Gastrocnemius medialis (tissue), 4 donors: ENCODE measurements around the gene BPGM. TPM values are rescaled to one million over a fixed set of nuclear protein-coding genes. Genes with fewer than 3 reads are reported as not detected.
A peak's percentile ranks its signal among the peaks of the same experiment; 100 is the strongest.

ENCODE experiments used
- ATAC-seq, 2 donors: fragments of 150-250 bp; one replicate each; pipeline ENCODE4 v1.9.1; 2016
- DNase-seq, 2 donors: peaks; one replicate each; pipeline ENCODE4 v3.0.0-alpha.2; 2019
- H3K27ac ChIP-seq, 4 donors: fragments of 200-600 bp; sonication (generic); 1 replicate in 1 of 4; 2 replicates in 3 of 4; pipeline ENCODE4 v1.5.1; 2016 to 2018; ENCODE audit warnings: mild to moderate bottlenecking in 2 of 4, moderate library complexity in 1 of 4
- H3K27me3 ChIP-seq, 3 donors: fragments of 200-600 bp; sonication (generic) in 2 of 3; 1 replicate in 1 of 3; 2 replicates in 2 of 3; pipeline versions ENCODE4 v1.5.1 to v1.6.0; 2016 to 2019; ENCODE audit warnings: mild to moderate bottlenecking in 1 of 3, moderate library complexity in 1 of 3
- H3K36me3 ChIP-seq, 2 donors: fragments of 200-600 bp; sonication (generic) in 1 of 2; one replicate each; pipeline ENCODE4 v1.5.1; 2017 to 2018
- H3K4me1 ChIP-seq, 2 donors: fragments of 200-600 bp; sonication (generic) in 1 of 2; one replicate each; pipeline ENCODE4 v1.5.1; 2016 to 2017; ENCODE audit warnings: mild to moderate bottlenecking in 2 of 2
- H3K4me3 ChIP-seq, 4 donors: fragments of 200-600 bp; sonication (generic) in 3 of 4; 1 replicate in 1 of 4; 2 replicates in 3 of 4; pipeline ENCODE4 v1.5.1; 2016 to 2019; ENCODE audit warnings: mild to moderate bottlenecking in 2 of 4
- H3K9me3 ChIP-seq, 3 donors: fragments of 200-600 bp; sonication (generic) in 2 of 3; 1 replicate in 1 of 3; 2 replicates in 2 of 3; pipeline ENCODE4 v1.5.1; 2016 to 2019
- POLR2A ChIP-seq, 2 donors: fragments of 450-650 bp; IDR thresholded peaks; one replicate each; pipeline ENCODE4 v1.6.1; 2017; ENCODE audit warnings: antibody characterized with exemption in 2 of 2, mild to moderate bottlenecking in 2 of 2, moderate library complexity in 2 of 2
- in situ Hi-C, 4 donors: fragments of 200-750 bp; cut with MboI; loops; one replicate each; pipeline versions ENCODE4 v1.15.0 to v1.8.0; 2017; ENCODE audit warnings: low sequenced_read_pairs in 4 of 4
- intact Hi-C: fragments of 100-400 bp; cut with DNase I; formaldehyde crosslinking; loops from one replicate; pipeline ENCODE4 v1.15.1; 2023; ENCODE audit warnings: low total_unique reads
- total RNA-seq, 4 donors: library from RNA; depleted of rRNA; stranded (reverse); fragments of >200 nt; gene quantifications; one replicate each; pipeline versions ENCODE4 v1.1.0 to v1.2.3, GENCODE V29; 2016
- TF ChIP-seq, protein P1 (sequence below), 5 experiments: fragments of 450-650 bp in 3 of 5; fragments of 200-600 bp in 2 of 5; sonication (generic) in 2 of 5; IDR thresholded peaks in 4 of 5; conservative IDR thresholded peaks in 1 of 5; 1 replicate in 4 of 5; 2 replicates in 1 of 5; pipeline ENCODE4 v1.5.1; 2016 to 2019; ENCODE audit warnings: antibody characterized with exemption in 5 of 5, mild to moderate bottlenecking in 3 of 5, moderate library complexity in 3 of 5

The BPGM gene
- total RNA-seq, 4 donors from 2014 or later = 11.3 to 24.5 (median 13.6) TPM

GRCh38 chr7:134645935-134646334 is 718 bp upstream of the BPGM start:
- intact Hi-C loops = loop anchor here (1.0 to 10.0 kb wide), 5 partner anchors 99 to 909 kb away; partner anchors contain the start of genes AKR1B1, AKR1B15, NUP205 and WDR91
- Histone ChIP-seq H3K27ac (peak overlapping the region; percentile 76 to 89 (median 85)), H3K4me1 (peaks cover 17 to 20% of the 10 kb centered on the region in 2 donors), H3K27me3 (no peaks in the 10 kb centered on the region), H3K9me3 (no peaks in the 10 kb centered on the region), H3K4me3 (peak overlapping the region; percentile 60 to 85 (median 72)), H3K36me3 (no peaks in the 10 kb centered on the region)
- in situ Hi-C loops = no loop called here
- TF ChIP-seq POLR2A (IDR thresholded peaks at IDR 0.05) = no peak
- TF ChIP-seq, protein P1, sequence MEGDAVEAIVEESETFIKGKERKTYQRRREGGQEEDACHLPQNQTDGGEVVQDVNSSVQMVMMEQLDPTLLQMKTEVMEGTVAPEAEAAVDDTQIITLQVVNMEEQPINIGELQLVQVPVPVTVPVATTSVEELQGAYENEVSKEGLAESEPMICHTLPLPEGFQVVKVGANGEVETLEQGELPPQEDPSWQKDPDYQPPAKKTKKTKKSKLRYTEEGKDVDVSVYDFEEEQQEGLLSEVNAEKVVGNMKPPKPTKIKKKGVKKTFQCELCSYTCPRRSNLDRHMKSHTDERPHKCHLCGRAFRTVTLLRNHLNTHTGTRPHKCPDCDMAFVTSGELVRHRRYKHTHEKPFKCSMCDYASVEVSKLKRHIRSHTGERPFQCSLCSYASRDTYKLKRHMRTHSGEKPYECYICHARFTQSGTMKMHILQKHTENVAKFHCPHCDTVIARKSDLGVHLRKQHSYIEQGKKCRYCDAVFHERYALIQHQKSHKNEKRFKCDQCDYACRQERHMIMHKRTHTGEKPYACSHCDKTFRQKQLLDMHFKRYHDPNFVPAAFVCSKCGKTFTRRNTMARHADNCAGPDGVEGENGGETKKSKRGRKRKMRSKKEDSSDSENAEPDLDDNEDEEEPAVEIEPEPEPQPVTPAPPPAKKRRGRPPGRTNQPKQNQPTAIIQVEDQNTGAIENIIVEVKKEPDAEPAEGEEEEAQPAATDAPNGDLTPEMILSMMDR (IDR thresholded peaks at IDR 0.05 in 4 of 5, conservative IDR thresholded peaks at IDR 0.05 in 1 of 5) = no peak
- no peak for ATAC-seq
- DNase-seq = no peak

DNA sequence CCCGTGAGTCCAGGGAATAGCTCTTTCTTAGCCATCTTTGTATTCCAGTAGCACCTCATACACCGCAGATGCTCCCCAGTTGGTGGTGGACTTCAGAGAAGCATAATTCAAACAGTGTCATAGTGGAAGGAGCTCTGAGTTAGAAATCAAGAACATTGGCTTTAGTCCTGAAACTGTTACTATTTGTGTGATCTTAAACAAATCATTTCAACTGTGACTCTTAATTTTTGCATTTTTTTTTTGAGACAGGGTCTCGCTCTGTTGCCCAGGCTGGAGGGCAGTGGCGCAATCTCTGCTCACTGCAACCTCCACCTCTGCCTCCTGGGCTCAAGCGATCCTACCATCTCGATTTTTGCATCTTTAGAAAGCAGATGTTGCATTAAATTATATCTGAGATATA is 1.8 kb downstream of the BPGM start:
- no peak for DNase-seq
- H3K27me3 ChIP-seq = no peaks in the 10 kb centered on the region
- H3K27ac ChIP-seq = no peak overlapping the region
- H3K4me1 ChIP-seq = peaks cover 17 to 20% of the 10 kb centered on the region in 2 donors
- ATAC-seq = no peak
- no peak overlapping the region for H3K4me3 ChIP-seq
- no peaks in the 10 kb centered on the region for H3K9me3 ChIP-seq
- no peaks in the 10 kb centered on the region for H3K36me3 ChIP-seq
- in situ Hi-C loops = no loop called here
- TF ChIP-seq POLR2A (IDR thresholded peaks at IDR 0.05) = no peak
- TF ChIP-seq, protein P1 (IDR thresholded peaks at IDR 0.05 in 4 of 5, conservative IDR thresholded peaks at IDR 0.05 in 1 of 5) = no peak
- intact Hi-C loops = loop anchor here (5.0 to 10.0 kb wide), 2 partner anchors 101 to 906 kb away; partner anchors contain the start of genes AKR1B15 and NUP205

DNA sequence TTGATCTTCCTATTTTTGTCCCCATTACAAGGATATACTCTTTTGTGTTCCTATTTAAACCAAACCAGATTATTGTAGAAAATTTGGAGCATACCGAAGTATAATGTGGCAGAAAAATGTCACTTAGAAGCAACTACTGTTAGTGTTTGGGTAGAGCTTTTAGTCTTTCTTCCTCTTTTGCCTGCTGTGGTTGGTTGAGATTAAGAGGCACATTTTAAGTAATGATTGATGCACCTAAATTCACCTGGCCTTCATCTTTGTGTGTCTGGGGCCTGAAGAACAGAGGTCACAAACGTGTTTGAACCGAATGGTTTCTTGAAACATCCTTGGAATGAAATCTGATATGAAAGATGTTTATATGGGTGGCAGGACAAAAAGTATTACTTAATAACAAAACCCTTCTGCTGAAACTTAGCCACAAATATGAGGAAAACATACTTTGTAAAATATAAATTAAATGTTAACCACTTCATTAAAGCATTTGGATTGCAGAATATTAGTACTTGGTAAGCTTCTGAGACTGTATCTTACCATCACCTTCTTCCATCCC is 2.6 kb downstream of the BPGM start:
- H3K36me3 ChIP-seq = no peaks in the 10 kb centered on the region
- H3K27me3 ChIP-seq = no peaks in the 10 kb centered on the region
- intact Hi-C loops (loop anchor here (5.0 to 10.0 kb wide), 2 partner anchors 102 to 906 kb away; partner anchors contain the start of genes AKR1B15 and NUP205), in situ Hi-C loops (no loop called here)
- peaks cover 19 to 20% of the 10 kb centered on the region in 2 donors for H3K4me1 ChIP-seq
- H3K27ac ChIP-seq = no peak overlapping the region
- no peak for TF ChIP-seq POLR2A (IDR thresholded peaks at IDR 0.05)
- TF ChIP-seq, protein P1 (IDR thresholded peaks at IDR 0.05 in 4 of 5, conservative IDR thresholded peaks at IDR 0.05 in 1 of 5) = no peak
- H3K9me3 ChIP-seq = no peaks in the 10 kb centered on the region
- no peak overlapping the region for H3K4me3 ChIP-seq
- ATAC-seq = no peak
- no peak for DNase-seq

GRCh38 chr7:134651991-134652390 is 5.3 kb downstream of the BPGM start:
- H3K27me3 ChIP-seq = no peaks in the 10 kb centered on the region
- ATAC-seq (no peak), DNase-seq (no peak)
- intact Hi-C loops (no loop called here), in situ Hi-C loops (loop anchor here in 1 of 4 donors (25.0 kb wide), 1 partner anchor 535 kb away; no protein-coding TSS in a partner anchor)
- no peaks in the 10 kb centered on the region for H3K36me3 ChIP-seq
- H3K27ac ChIP-seq = no peak overlapping the region
- H3K9me3 ChIP-seq = no peaks in the 10 kb centered on the region
- H3K4me1 ChIP-seq = peaks cover 8 to 10% of the 10 kb centered on the region in 2 donors
- TF ChIP-seq POLR2A (IDR thresholded peaks at IDR 0.05) = no peak
- TF ChIP-seq, protein P1 (IDR thresholded peaks at IDR 0.05 in 4 of 5, conservative IDR thresholded peaks at IDR 0.05 in 1 of 5) = no peak
- H3K4me3 ChIP-seq = no peak overlapping the region
